Measurements from ENCODE around the gene AUH. TPM values are rescaled to one million over a fixed set of nuclear protein-coding genes. Genes with fewer than 3 reads are reported as not detected.

AUH gene
- total and polyA plus RNA-seq, 10 of the 15 experiments (the other 5 are each of a cell fraction or from before 2014, with no cell fraction given) = 1.7 to 7.3 (median 4.6) TPM

- Histone ChIP-seq H2AFZ (ENCODE audit: control insufficient read depth, low read depth, low read length) (no peak overlapping the region), H3K27me3 (replicated peaks in 1 of 2; ENCODE audit: control insufficient read depth in 2 of 2, insufficient read depth in 2 of 2, low read length in 1 of 2) (no peaks in the 10 kb centered on the region; a peak in 1 of 4 replicates), H3K79me2 (ENCODE audit: control insufficient read depth, insufficient read depth, low read length) (no peaks in the 10 kb centered on the region), H3K27ac (ENCODE audit: control insufficient read depth, insufficient read depth) (no peak overlapping the region), H3K36me3 (ENCODE audit: control insufficient read depth in 2 of 2, insufficient read depth in 2 of 2, low read length in 1 of 2) (no peaks in the 10 kb centered on the region), H3K4me3 (no peak overlapping the region), H3K4me2 (ENCODE audit: control insufficient read depth, insufficient read depth) (no peak overlapping the region), H3K4me1 (ENCODE audit: control insufficient read depth, insufficient read depth, low read length) (no peaks in the 10 kb centered on the region), H3K9ac (ENCODE audit: control insufficient read depth, insufficient read depth, low read length) (no peak overlapping the region), H4K20me1 (ENCODE audit: control insufficient read depth, insufficient read depth) (no peaks in the 10 kb centered on the region), H3K9me3 (replicated peaks; ENCODE audit: control insufficient read depth, insufficient read depth, low read length) (no peaks in the 10 kb centered on the region)
- DNase-seq (ENCODE audit: low read depth, low spot score) (no peak), FAIRE-seq (no peak), ATAC-seq (no peak)
- TF ChIP-seq PAX5 (IDR thresholded peaks at IDR 0.05; ENCODE audit: borderline replicate concordance, low read depth, low read length) = no peak
- in situ Hi-C loops (cut with MboI) = no loop called here
- ChIA-PET POLR2A (no interaction called here), CTCF (interaction anchor here (0.6 kb wide), 1 partner anchor 41 kb away, joined by 3 read pairs; no protein-coding TSS in a partner anchor), RAD21 (ENCODE audit: unreplicated experiment) (interaction anchor here (0.5 kb wide), 1 partner anchor 8 kb away, joined by 3 read pairs; no protein-coding TSS in a partner anchor), SMC1A (ENCODE audit: uncharacterized antibody, unreplicated experiment) (no interaction called here)
- no TSS peak for BruUV-seq (replicated peaks)
- 40% methylated on average over 1 of the region's 1 CpG for WGBS (ENCODE audit: insufficient coverage, insufficient replicate concordance, low lambda C conversion rate, missing lambda C conversion rate)
- intact Hi-C loops (cut with micrococcal nuclease; ENCODE audit: unreplicated experiment) = no loop called here
Observed at GRCh38 chr9:91384954-91385353, 23.2 kb upstream of the AUH start.

GRCh38 chr9:91383577-91383976, 21.9 kb upstream of the AUH start:
- in situ Hi-C loops (cut with MboI) = no loop called here
- RAD21 ChIA-PET (ENCODE audit: unreplicated experiment) = no interaction called here
- no peak overlapping the region for H3K4me3 ChIP-seq
- SMC1A ChIA-PET (ENCODE audit: uncharacterized antibody, unreplicated experiment) = interaction anchor here (0.8 to 1.0 kb wide), 3 partner anchors 15 to 469 kb away, joined by 3 read pairs; no protein-coding TSS in a partner anchor
- no peaks in the 10 kb centered on the region for H3K4me1 ChIP-seq (ENCODE audit: control insufficient read depth, insufficient read depth, low read length)
- H3K9ac ChIP-seq (ENCODE audit: control insufficient read depth, insufficient read depth, low read length) = no peak overlapping the region
- no peaks in the 10 kb centered on the region for H4K20me1 ChIP-seq (ENCODE audit: control insufficient read depth, insufficient read depth)
- FAIRE-seq = no peak
- no peak overlapping the region for H3K27ac ChIP-seq (ENCODE audit: control insufficient read depth, insufficient read depth)
- H3K79me2 ChIP-seq (ENCODE audit: control insufficient read depth, insufficient read depth, low read length) = no peaks in the 10 kb centered on the region
- intact Hi-C loops (cut with micrococcal nuclease; ENCODE audit: unreplicated experiment) = no loop called here
- ATAC-seq = no peak
- H3K36me3 ChIP-seq (ENCODE audit: control insufficient read depth in 2 of 2, insufficient read depth in 2 of 2, low read length in 1 of 2) = no peaks in the 10 kb centered on the region
- H3K4me2 ChIP-seq (ENCODE audit: control insufficient read depth, insufficient read depth) = no peak overlapping the region
- BruUV-seq (replicated peaks) = no TSS peak
- no peaks in the 10 kb centered on the region; a peak in 1 of 4 replicates for H3K27me3 ChIP-seq (replicated peaks in 1 of 2; ENCODE audit: control insufficient read depth in 2 of 2, insufficient read depth in 2 of 2, low read length in 1 of 2)
- no peaks in the 10 kb centered on the region for H3K9me3 ChIP-seq (replicated peaks; ENCODE audit: control insufficient read depth, insufficient read depth, low read length)
- DNase-seq (ENCODE audit: low read depth, low spot score) = no peak
- H2AFZ ChIP-seq (ENCODE audit: control insufficient read depth, low read depth, low read length) = no peak overlapping the region
- CTCF ChIA-PET = interaction anchor here (0.6 kb wide), 1 partner anchor 1807 kb away, joined by 4 read pairs; no protein-coding TSS in a partner anchor
- POLR2A ChIA-PET = no interaction called here
- no peak for TF ChIP-seq EZH2 (IDR thresholded peaks at IDR 0.05; ENCODE audit: borderline replicate concordance, control insufficient read depth, low read depth, low read length)
- TF ChIP-seq RB1 (IDR thresholded peaks at IDR 0.05; ENCODE audit: borderline replicate concordance) = no peak
- TF ChIP-seq ZBTB40 (IDR thresholded peaks at IDR 0.05; ENCODE audit: borderline replicate concordance) = no peak
- TF ChIP-seq BACH1 (IDR thresholded peaks at IDR 0.05; ENCODE audit: borderline replicate concordance) = no peak
- no peak for TF ChIP-seq ZNF384 (IDR thresholded peaks at IDR 0.05; ENCODE audit: borderline replicate concordance, low read depth, low read length)
- no peak for TF ChIP-seq POLR2A (IDR thresholded peaks at IDR 0.05; ENCODE audit: low read depth, low read length)
- no peak for TF ChIP-seq TCF7 (IDR thresholded peaks at IDR 0.05; ENCODE audit: borderline replicate concordance)
- TF ChIP-seq STAT3 (IDR thresholded peaks at IDR 0.05; ENCODE audit: low read depth, low read length) = no peak
- TF ChIP-seq RFX5 (IDR thresholded peaks at IDR 0.05; ENCODE audit: low read depth, low read length) = no peak
- no peak for TF ChIP-seq KAT2A (conservative IDR thresholded peaks at IDR 0.05; ENCODE audit: control insufficient read depth, low read depth, low read length)
- no peak for TF ChIP-seq NFYB (IDR thresholded peaks at IDR 0.05; ENCODE audit: insufficient read depth, low read depth, low read length)
- no peak for TF ChIP-seq SMAD5 (IDR thresholded peaks at IDR 0.05; ENCODE audit: low read depth)
- TF ChIP-seq NR2C1 (IDR thresholded peaks at IDR 0.05) = no peak
- no peak for TF ChIP-seq NFYA (IDR thresholded peaks at IDR 0.05; ENCODE audit: borderline replicate concordance, low read depth, low read length)
- no peak for TF ChIP-seq TARDBP (IDR thresholded peaks at IDR 0.05; ENCODE audit: borderline replicate concordance)
